ENCODE data around the gene CRNKL1. TPM values are rescaled to one million over a fixed set of nuclear protein-coding genes. Genes with fewer than 3 reads are reported as not detected.

Gene CRNKL1
- total and polyA plus RNA-seq, 8 donors: 7.3 to 43.2 (median 18.3) TPM

DNA sequence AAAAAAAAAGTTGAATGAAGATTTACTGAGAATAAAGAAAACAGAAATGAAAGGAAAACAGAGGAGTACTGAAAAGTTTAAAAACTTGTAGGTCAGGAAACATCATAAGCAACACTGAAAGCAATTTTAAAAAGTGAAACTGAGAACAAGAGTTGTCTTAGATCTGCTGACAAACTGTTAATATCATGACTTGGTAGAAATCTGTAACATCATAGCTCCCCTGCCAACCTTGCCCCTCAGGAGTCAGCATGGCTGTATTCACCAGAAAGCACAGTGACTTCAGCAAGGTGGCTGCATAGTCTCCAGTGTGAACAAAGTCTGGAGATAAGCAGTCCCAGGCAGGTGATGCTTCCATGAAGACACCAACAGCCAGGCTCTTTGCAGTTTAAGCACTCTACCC lies 29.8 kb downstream of the CRNKL1 start:
- peaks cover 0 to 37% (median 28%) of the 10 kb centered on the region in 4 donors for H3K36me3 ChIP-seq
- TF ChIP-seq POLR2AphosphoS5 (IDR thresholded peaks at IDR 0.05) (no peak), POLR2A (IDR thresholded peaks at IDR 0.05) (no peak), EP300 (IDR thresholded peaks at IDR 0.05) (no peak)
- TF ChIP-seq, protein P1, sequence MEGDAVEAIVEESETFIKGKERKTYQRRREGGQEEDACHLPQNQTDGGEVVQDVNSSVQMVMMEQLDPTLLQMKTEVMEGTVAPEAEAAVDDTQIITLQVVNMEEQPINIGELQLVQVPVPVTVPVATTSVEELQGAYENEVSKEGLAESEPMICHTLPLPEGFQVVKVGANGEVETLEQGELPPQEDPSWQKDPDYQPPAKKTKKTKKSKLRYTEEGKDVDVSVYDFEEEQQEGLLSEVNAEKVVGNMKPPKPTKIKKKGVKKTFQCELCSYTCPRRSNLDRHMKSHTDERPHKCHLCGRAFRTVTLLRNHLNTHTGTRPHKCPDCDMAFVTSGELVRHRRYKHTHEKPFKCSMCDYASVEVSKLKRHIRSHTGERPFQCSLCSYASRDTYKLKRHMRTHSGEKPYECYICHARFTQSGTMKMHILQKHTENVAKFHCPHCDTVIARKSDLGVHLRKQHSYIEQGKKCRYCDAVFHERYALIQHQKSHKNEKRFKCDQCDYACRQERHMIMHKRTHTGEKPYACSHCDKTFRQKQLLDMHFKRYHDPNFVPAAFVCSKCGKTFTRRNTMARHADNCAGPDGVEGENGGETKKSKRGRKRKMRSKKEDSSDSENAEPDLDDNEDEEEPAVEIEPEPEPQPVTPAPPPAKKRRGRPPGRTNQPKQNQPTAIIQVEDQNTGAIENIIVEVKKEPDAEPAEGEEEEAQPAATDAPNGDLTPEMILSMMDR (IDR thresholded peaks at IDR 0.05): no peak
- H3K27me3 ChIP-seq: no peaks in the 10 kb centered on the region
- no peak overlapping the region for H3K4me3 ChIP-seq
- no peak for DNase-seq
- H3K27ac ChIP-seq: peak overlapping the region in 2 of 5 donors; percentile 14 to 43
- H3K4me1 ChIP-seq: peaks cover 10 to 51% (median 44%) of the 10 kb centered on the region in 4 donors
- no peaks in the 10 kb centered on the region for H3K9me3 ChIP-seq
- intact Hi-C loops (cut with DNase I; ENCODE audit: low total_unique reads): no loop called here

DNA sequence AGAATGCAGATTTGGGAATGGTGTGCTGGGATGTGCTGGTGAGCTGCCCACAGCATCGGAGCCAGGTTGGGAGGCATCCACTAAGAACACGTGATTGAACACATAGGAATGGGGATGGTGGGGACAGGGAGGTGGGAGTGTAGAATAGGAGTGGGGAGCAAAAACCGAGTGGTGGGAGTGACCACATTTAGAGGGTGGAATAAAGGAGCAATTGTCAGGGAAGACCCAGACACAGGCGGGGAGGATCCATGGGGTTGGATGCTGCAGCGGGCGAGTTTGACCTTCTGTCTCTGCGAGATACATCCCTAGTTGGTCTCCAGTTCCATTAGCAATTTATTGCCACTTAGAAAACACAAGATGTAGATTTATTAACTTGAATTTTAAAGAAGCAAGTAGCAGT lies 30.4 kb downstream of the CRNKL1 start:
- 51 to 83% (median 79%) methylated on average over 7 of the region's 7 CpGs for WGBS, 5 donors
- Histone ChIP-seq H3K36me3 (peaks cover 0 to 31% (median 22%) of the 10 kb centered on the region in 4 donors), H3K27ac (peak overlapping the region in 2 of 5 donors; percentile 14 to 43), H3K4me1 (peaks cover 10 to 54% (median 46%) of the 10 kb centered on the region in 4 donors), H3K9me3 (no peaks in the 10 kb centered on the region), H3K4me3 (no peak overlapping the region), H3K27me3 (no peaks in the 10 kb centered on the region)
- TF ChIP-seq, protein P1 (IDR thresholded peaks at IDR 0.05): no peak
- TF ChIP-seq EP300 (IDR thresholded peaks at IDR 0.05): no peak
- TF ChIP-seq POLR2A (IDR thresholded peaks at IDR 0.05): no peak
- TF ChIP-seq POLR2AphosphoS5 (IDR thresholded peaks at IDR 0.05): no peak
- DNase-seq: no peak
- intact Hi-C loops (cut with DNase I; ENCODE audit: low total_unique reads): no loop called here

DNA sequence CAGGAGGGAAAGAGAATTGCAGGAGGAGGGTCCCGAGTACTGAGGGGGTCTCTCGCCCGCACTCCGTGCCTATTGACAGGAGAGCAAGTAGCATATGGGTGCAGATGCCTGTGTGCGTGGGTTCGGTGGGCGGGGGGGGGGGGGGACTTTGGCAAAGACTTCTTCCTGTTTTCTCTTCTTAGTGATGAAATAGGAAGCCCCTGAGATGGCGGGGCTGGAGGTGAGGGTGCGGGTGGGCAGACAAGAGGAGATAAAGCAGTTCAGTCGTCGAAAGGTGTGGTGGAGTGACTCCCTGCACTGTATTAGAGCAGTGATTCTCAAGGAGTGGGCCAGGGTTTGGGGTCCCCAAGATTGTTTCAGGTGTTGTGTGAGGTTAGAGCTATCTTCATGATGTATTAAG lies 31.4 kb downstream of the CRNKL1 start:
- no peak overlapping the region for H3K27ac ChIP-seq
- no peaks in the 10 kb centered on the region for H3K27me3 ChIP-seq
- peaks cover 14 to 62% (median 52%) of the 10 kb centered on the region in 4 donors for H3K4me1 ChIP-seq
- TF ChIP-seq EP300 (IDR thresholded peaks at IDR 0.05) (no peak), POLR2A (IDR thresholded peaks at IDR 0.05) (no peak)
- TF ChIP-seq, protein P1 (IDR thresholded peaks at IDR 0.05): no peak
- H3K4me3 ChIP-seq: no peak overlapping the region
- no peaks in the 10 kb centered on the region for H3K9me3 ChIP-seq
- peaks cover 0 to 21% (median 14%) of the 10 kb centered on the region in 4 donors for H3K36me3 ChIP-seq
- DNase-seq: no peak
- WGBS, 5 donors: 83 to 90% (median 85%) methylated on average over 10 to 11 of the region's 11 CpGs
- intact Hi-C loops (cut with DNase I; ENCODE audit: low total_unique reads): no loop called here

DNA sequence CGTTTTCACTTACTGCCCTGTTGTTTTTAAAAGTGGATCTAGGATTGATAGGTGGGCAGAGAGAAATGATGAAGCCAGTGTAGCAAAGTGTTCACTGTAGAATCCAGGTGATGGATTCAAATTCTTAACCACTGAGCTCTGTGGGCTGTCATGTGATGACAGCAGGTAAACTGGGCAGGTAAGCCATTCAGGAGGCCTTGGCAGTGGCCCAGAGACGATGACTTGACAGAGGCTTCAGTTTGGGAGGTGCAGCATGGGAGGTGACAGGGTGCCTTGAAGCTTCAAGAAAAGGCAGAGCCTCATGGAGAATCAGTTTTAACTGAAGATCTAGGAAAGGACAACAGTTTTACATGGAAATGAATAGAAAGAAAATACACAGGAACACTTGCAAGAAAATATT lies 33.1 kb downstream of the CRNKL1 start:
- 50 to 68% (median 62%) methylated on average over 2 of the region's 2 CpGs for WGBS, 5 donors
- H3K9me3 ChIP-seq: no peaks in the 10 kb centered on the region
- TF ChIP-seq EP300 (IDR thresholded peaks at IDR 0.05) (no peak), POLR2A (IDR thresholded peaks at IDR 0.05) (no peak), POLR2AphosphoS5 (IDR thresholded peaks at IDR 0.05) (no peak)
- TF ChIP-seq, protein P1 (IDR thresholded peaks at IDR 0.05): no peak
- H3K4me3 ChIP-seq: peak overlapping the region in 2 of 4 donors; percentile 87 to 95
- H3K27ac ChIP-seq: no peak overlapping the region
- intact Hi-C loops (cut with DNase I; ENCODE audit: low total_unique reads): no loop called here
- peak in 1 of 2 donors; percentile 63 for DNase-seq
- peaks cover 22 to 79% (median 52%) of the 10 kb centered on the region in 4 donors for H3K4me1 ChIP-seq
- H3K27me3 ChIP-seq: no peaks in the 10 kb centered on the region
- H3K36me3 ChIP-seq: peaks cover 0 to 16% (median 11%) of the 10 kb centered on the region in 4 donors

Data from stomach (tissue), 9 donors.